GM18526 (cell line): ENCODE measurements around the gene PITPNB.

Experiments used
- POLR2A ChIP-seq: IDR thresholded peaks from 3 replicates; pipeline ENCODE4 v1.6.1; 2011; ENCODE audit not compliant: insufficient read length; ENCODE audit errors: extremely low read depth

The PITPNB gene

GRCh38 chr22:27810609-27811151 lies 108.4 kb downstream of the PITPNB start:
- no peak for TF ChIP-seq POLR2A

GRCh38 chr22:27809700-27810608 lies 109.1 kb downstream of the PITPNB start:
- no peak for TF ChIP-seq POLR2A

- TF ChIP-seq POLR2A, result no peak
Observed at GRCh38 chr22:27809226-27809603, 109.8 kb downstream of the PITPNB start.

GRCh38 chr22:27808451-27809225 lies 110.4 kb downstream of the PITPNB start:
- no peak for TF ChIP-seq POLR2A

GRCh38 chr22:27805841-27806240 lies 113.2 kb downstream of the PITPNB start:
- no peak for TF ChIP-seq POLR2A

GRCh38 chr22:27804470-27805297 lies 114.4 kb downstream of the PITPNB start:
- TF ChIP-seq POLR2A, result no peak

GRCh38 chr22:27803841-27804415 lies 115.1 kb downstream of the PITPNB start:
- TF ChIP-seq POLR2A, result no peak

- TF ChIP-seq POLR2A, result no peak
Observed at GRCh38 chr22:27802346-27803073, 116.5 kb downstream of the PITPNB start.
